ENCODE results near the gene CBX1. TPM values are rescaled to one million over a fixed set of nuclear protein-coding genes. Genes with fewer than 3 reads are reported as not detected.
A peak's percentile ranks its signal among the peaks of the same experiment; 100 is the strongest.

CBX1 gene
- total RNA-seq, 1 experiment from 2014 or later = 77.3 TPM

DNA sequence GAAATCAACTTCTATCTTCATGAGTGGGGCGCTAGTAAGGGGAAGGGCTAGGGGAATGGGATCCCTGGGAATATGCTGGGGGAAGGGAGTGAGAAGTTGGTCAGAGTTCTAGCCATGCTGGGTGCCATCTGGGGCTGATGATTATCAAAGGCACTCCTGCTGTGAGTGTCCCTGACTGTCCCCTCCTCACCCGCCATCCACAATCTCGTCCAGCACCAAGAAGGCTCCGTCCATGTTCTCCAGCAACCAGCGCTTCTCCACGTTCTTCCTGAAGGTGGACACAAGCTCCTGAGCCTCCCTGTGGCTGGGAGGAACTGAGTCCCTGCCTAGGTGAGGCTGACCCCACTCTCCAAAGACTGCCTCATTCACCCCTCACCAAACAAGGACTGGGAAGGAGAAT is 69.3 kb downstream of the CBX1 start:
- Mint-ChIP-seq H3K9me3 (ENCODE audit: unreplicated experiment) (no peaks in the 10 kb centered on the region), H3K36me3 (ENCODE audit: insufficient read depth, unreplicated experiment) (no peaks in the 10 kb centered on the region), H3K4me1 (ENCODE audit: insufficient read depth, unreplicated experiment) (peaks cover 15% of the 10 kb centered on the region), H3K4me3 (ENCODE audit: unreplicated experiment) (no peak overlapping the region), H3K27me3 (ENCODE audit: insufficient read depth, unreplicated experiment) (no peaks in the 10 kb centered on the region), H3K27ac (ENCODE audit: low read depth, unreplicated experiment) (no peak overlapping the region)
- CTCF ChIA-PET = interaction anchor here (0.5 to 7.1 kb wide), 3 partner anchors 12 to 994 kb away, joined by 3 to 202 read pairs (median 9); no protein-coding TSS in a partner anchor
- no TSS peak for BruUV-seq (replicated peaks)
- TF ChIP-seq CTCF (IDR thresholded peaks at IDR 0.05; ENCODE audit: unreplicated experiment) = no peak
- DNase-seq (ENCODE audit: unreplicated experiment) = no peak
- POLR2A ChIA-PET = interaction anchor here (0.7 to 3.5 kb wide), 4 partner anchors 15 to 1160 kb away, joined by 4 to 92 read pairs (median 6); partner anchors contain the start of genes NFE2L1 and SNX11
- intact Hi-C loops (cut with micrococcal nuclease) = no loop called here

- no peak for TF ChIP-seq CTCF (IDR thresholded peaks at IDR 0.05; ENCODE audit: unreplicated experiment)
- ChIA-PET CTCF (interaction anchor here (0.6 to 7.1 kb wide), 8 partner anchors 14 to 100 kb away, joined by 3 to 202 read pairs (median 4); partner anchors contain the start of gene NFE2L1), POLR2A (interaction anchor here (0.6 to 3.5 kb wide), 11 partner anchors 8 to 77 kb away, joined by 3 to 92 read pairs (median 4); partner anchors contain the start of genes NFE2L1 and SNX11)
- Mint-ChIP-seq H3K4me3 (ENCODE audit: unreplicated experiment) (no peak overlapping the region), H3K9me3 (ENCODE audit: unreplicated experiment) (no peaks in the 10 kb centered on the region), H3K27ac (ENCODE audit: low read depth, unreplicated experiment) (peak overlapping the region; percentile 90), H3K27me3 (ENCODE audit: insufficient read depth, unreplicated experiment) (no peaks in the 10 kb centered on the region), H3K4me1 (ENCODE audit: insufficient read depth, unreplicated experiment) (peaks cover 28% of the 10 kb centered on the region), H3K36me3 (ENCODE audit: insufficient read depth, unreplicated experiment) (no peaks in the 10 kb centered on the region)
- intact Hi-C loops (cut with micrococcal nuclease) = no loop called here
- BruUV-seq (replicated peaks) = no TSS peak
- no peak for DNase-seq (ENCODE audit: unreplicated experiment)
These were observed 70.7 kb downstream of the CBX1 start for GRCh38 chr17:48030531-48030930.

- Mint-ChIP-seq H3K4me1 (ENCODE audit: insufficient read depth, unreplicated experiment) (peaks cover 43% of the 10 kb centered on the region), H3K9me3 (ENCODE audit: unreplicated experiment) (no peaks in the 10 kb centered on the region), H3K4me3 (ENCODE audit: unreplicated experiment) (no peak overlapping the region), H3K27me3 (ENCODE audit: insufficient read depth, unreplicated experiment) (no peaks in the 10 kb centered on the region), H3K36me3 (ENCODE audit: insufficient read depth, unreplicated experiment) (peaks cover 10% of the 10 kb centered on the region), H3K27ac (ENCODE audit: low read depth, unreplicated experiment) (no peak overlapping the region)
- POLR2A ChIA-PET = interaction anchor here (1.6 to 5.0 kb wide), 4 partner anchors 18 to 101 kb away, joined by 4 to 220 read pairs (median 83); partner anchors contain the start of gene NFE2L1
- TF ChIP-seq CTCF (IDR thresholded peaks at IDR 0.05; ENCODE audit: unreplicated experiment) = no peak
- BruUV-seq (replicated peaks) = no TSS peak
- no peak for DNase-seq (ENCODE audit: unreplicated experiment)
- CTCF ChIA-PET = interaction anchor here (3.8 to 7.1 kb wide), 2 partner anchors 38 to 50 kb away, joined by 42 to 202 read pairs; no protein-coding TSS in a partner anchor
- intact Hi-C loops (cut with micrococcal nuclease) = no loop called here
These were observed 72.5 kb downstream of the CBX1 start for GRCh38 chr17:48028736-48029135.

GRCh38 chr17:48027322-48027981 is 73.8 kb downstream of the CBX1 start:
- CTCF ChIA-PET = interaction anchor here (0.7 to 7.1 kb wide), 15 partner anchors 8 to 311 kb away, joined by 3 to 202 read pairs (median 13); partner anchors contain the start of genes NFE2L1 and SNX11

More at GRCh38 chr17:48027322-48027981, 73.8 kb downstream of the CBX1 start:
- Mint-ChIP-seq H3K4me1 (ENCODE audit: insufficient read depth, unreplicated experiment) (peaks cover 49% of the 10 kb centered on the region), H3K36me3 (ENCODE audit: insufficient read depth, unreplicated experiment) (peaks cover 10% of the 10 kb centered on the region), H3K9me3 (ENCODE audit: unreplicated experiment) (no peaks in the 10 kb centered on the region), H3K4me3 (ENCODE audit: unreplicated experiment) (no peak overlapping the region), H3K27me3 (ENCODE audit: insufficient read depth, unreplicated experiment) (no peaks in the 10 kb centered on the region), H3K27ac (ENCODE audit: low read depth, unreplicated experiment) (no peak overlapping the region)
- no peak for DNase-seq (ENCODE audit: unreplicated experiment)
- TF ChIP-seq CTCF (IDR thresholded peaks at IDR 0.05; ENCODE audit: unreplicated experiment) = no peak
- intact Hi-C loops (cut with micrococcal nuclease) = no loop called here
- POLR2A ChIA-PET = interaction anchor here (1.0 to 5.0 kb wide), 12 partner anchors 9 to 888 kb away, joined by 3 to 220 read pairs (median 20); partner anchors contain the start of genes CBX1, NFE2L1 and SNX11
- BruUV-seq (replicated peaks) = no TSS peak
